ENCODE measurements around the gene LMAN1L.

LMAN1L gene

DNA sequence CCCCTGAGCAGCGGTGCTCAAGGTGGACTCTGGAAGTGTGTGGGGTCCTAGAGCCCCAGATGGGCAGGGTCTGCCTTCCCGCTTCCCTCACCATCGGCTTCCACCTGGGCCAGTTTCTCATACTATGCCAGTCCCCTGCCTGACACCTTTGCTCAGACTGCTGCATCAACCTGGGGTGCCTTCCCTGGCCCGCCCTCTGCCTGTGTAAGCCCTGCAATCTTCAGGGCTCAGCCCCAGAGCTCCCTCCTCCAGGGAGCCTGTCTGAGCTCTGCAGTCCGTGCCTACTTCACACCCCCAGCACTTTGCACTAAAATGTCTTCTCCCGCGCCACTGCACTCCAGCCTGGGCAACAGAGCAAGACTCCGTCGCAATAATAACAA is 17.7 kb upstream of the LMAN1L start:
- TF ChIP-seq GATA3 (IDR thresholded peaks at IDR 0.05; ENCODE audit: low read depth, low read length): no peak
- no peak for TF ChIP-seq GATA2 (IDR thresholded peaks at IDR 0.05; ENCODE audit: low read depth, low read length)

DNA sequence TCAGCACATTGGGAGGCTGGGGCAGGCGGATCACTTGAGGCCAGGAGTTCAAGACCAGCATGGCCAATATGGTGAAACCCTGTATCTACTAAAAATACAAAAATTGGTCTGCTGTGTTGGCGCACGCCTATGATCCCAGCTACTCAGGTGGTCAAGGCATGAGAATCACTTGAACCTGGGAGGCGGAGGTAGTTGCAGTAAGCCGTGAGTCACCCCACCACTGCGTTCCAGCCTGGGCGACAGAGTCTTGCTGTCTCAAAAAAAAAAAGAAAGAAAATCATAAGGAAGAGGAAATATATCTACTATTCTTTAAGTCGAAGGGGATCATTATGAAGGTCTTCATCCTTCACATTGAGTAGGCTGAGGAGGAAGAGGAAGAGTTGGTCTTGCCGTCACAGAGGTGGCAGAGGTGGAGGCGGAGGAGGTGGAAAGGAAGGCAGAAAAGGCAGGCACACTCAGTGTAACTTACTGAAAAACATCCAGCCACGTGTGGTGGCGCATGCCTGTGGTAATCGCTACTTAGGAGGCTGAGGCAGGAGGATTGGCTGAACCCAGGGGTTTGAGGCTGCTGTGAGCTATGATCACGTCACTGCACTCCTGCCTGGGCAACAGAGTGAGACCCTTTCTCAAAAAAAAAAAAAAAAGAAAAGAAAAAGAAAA is 16.5 kb upstream of the LMAN1L start:
- TF ChIP-seq GATA2 (IDR thresholded peaks at IDR 0.05; ENCODE audit: low read depth, low read length) (no peak), GATA3 (IDR thresholded peaks at IDR 0.05; ENCODE audit: low read depth, low read length) (no peak)

- TF ChIP-seq GATA2 (IDR thresholded peaks at IDR 0.05; ENCODE audit: low read depth, low read length): no peak
- TF ChIP-seq GATA3 (IDR thresholded peaks at IDR 0.05; ENCODE audit: low read depth, low read length): no peak
Measured at GRCh38 chr15:74798388-74799254, 14.0 kb upstream of the LMAN1L start.

DNA sequence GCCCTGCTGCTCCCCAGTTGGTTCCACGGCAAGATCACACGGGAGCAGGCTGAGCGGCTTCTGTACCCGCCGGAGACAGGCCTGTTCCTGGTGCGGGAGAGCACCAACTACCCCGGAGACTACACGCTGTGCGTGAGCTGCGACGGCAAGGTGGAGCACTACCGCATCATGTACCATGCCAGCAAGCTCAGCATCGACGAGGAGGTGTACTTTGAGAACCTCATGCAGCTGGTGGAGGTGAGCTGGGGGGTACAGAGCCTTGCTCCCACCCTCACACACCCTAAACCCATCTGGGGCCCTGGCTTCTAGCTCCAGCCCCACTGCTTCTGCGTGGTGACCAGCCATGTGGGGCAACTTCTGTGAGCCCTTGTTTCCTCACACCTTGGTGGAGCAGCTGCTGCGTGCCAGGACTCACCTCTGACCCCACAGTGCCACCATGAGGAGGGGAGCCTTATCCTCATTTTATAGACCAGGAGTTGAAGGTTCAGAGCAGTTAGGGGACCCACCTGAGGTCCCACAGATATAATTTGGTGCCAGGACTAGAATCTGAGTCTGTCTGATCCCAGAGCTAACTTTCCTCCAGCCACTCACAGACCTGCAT is 13.3 kb upstream of the LMAN1L start:
- TF ChIP-seq GATA2 (IDR thresholded peaks at IDR 0.05; ENCODE audit: low read depth, low read length) (no peak), GATA3 (IDR thresholded peaks at IDR 0.05; ENCODE audit: low read depth, low read length) (no peak)

GRCh38 chr15:74799856-74800558 is 12.6 kb upstream of the LMAN1L start:
- TF ChIP-seq GATA2 (IDR thresholded peaks at IDR 0.05; ENCODE audit: low read depth, low read length) (no peak), GATA3 (IDR thresholded peaks at IDR 0.05; ENCODE audit: low read depth, low read length) (no peak)

DNA sequence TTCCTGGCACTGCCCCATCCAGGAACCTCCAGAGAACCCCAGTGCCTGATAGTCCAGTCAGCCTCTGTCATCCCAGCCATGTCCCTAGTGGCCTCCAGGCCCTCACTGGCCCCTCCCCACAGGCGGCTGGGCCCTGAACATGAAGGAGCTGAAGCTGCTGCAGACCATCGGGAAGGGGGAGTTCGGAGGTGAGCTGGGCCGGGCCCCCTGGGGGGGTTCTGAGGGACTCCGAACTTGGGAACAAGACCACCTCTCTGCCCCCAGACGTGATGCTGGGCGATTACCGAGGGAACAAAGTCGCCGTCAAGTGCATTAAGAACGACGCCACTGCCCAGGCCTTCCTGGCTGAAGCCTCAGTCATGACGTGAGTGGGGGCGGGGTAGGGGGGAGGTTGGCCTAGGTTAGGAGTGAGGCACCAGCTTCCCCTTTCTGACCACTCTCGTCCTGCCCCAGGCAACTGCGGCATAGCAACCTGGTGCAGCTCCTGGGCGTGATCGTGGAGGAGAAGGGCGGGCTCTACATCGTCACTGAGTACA is 12.0 kb upstream of the LMAN1L start:
- no peak for TF ChIP-seq GATA2 (IDR thresholded peaks at IDR 0.05; ENCODE audit: low read depth, low read length)
- TF ChIP-seq GATA3 (IDR thresholded peaks at IDR 0.05; ENCODE audit: low read depth, low read length): no peak

DNA sequence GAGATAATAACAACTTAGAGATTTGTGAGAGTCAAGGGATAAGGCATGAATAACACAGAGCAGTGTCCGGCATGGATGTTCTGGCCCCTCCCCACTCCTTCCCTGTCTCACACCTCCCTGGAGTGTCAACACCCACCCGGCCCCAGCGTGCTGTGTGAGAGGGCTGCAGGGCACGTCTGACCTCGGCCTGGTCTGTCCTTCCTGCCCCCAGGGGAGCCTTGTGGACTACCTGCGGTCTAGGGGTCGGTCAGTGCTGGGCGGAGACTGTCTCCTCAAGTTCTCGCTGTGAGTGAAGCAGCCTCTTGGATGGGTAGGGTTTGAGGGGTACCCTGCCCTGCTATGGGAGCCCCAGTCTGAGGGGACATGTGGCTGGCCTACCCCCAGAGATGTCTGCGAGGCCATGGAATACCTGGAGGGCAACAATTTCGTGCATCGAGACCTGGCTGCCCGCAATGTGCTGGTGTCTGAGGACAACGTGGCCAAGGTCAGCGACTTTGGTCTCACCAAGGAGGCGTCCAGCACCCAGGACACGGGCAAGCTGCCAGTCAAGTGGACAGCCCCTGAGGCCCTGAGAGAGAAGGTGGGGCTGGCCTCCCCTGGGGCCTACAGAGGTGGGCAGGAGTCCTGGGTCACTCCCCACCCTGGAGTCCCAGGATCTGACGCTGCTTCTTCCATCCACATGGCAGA is 11.2 kb upstream of the LMAN1L start:
- no peak for TF ChIP-seq GATA2 (IDR thresholded peaks at IDR 0.05; ENCODE audit: low read depth, low read length)

GRCh38 chr15:74802290-74802689 is 10.3 kb upstream of the LMAN1L start:
- TF ChIP-seq GATA3 (IDR thresholded peaks at IDR 0.05; ENCODE audit: low read depth, low read length): no peak
- TF ChIP-seq GATA2 (IDR thresholded peaks at IDR 0.05; ENCODE audit: low read depth, low read length): no peak

- TF ChIP-seq GATA2 (IDR thresholded peaks at IDR 0.05; ENCODE audit: low read depth, low read length) (no peak), GATA3 (IDR thresholded peaks at IDR 0.05; ENCODE audit: low read depth, low read length) (no peak)
Measured at GRCh38 chr15:74802862-74803447, 9.7 kb upstream of the LMAN1L start.

- TF ChIP-seq GATA2 (IDR thresholded peaks at IDR 0.05; ENCODE audit: low read depth, low read length) (no peak), GATA3 (IDR thresholded peaks at IDR 0.05; ENCODE audit: low read depth, low read length) (no peak)
Measured at GRCh38 chr15:74804935-74805334, 7.7 kb upstream of the LMAN1L start.

DNA sequence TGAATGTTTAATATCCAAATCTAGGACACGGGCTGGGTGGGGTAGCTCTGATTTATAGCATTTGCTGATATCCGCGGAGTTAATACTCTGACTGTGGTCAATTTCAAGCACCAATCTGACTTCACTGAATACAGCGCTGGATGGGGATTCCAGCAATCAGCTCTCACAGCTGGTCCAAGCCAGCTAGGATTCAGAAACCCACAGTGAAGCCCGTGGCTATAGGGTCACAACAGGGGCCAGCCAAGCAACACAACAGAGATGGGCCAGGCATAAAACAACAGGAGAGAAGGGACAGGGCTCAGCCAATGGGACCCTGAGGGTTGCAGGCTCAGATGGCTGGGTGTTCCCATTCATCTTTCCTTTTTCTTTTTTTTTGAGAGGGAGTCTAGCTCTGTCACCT is 5.4 kb upstream of the LMAN1L start:
- no peak for TF ChIP-seq GATA3 (IDR thresholded peaks at IDR 0.05; ENCODE audit: low read depth, low read length)
- TF ChIP-seq GATA2 (IDR thresholded peaks at IDR 0.05; ENCODE audit: low read depth, low read length): no peak

DNA sequence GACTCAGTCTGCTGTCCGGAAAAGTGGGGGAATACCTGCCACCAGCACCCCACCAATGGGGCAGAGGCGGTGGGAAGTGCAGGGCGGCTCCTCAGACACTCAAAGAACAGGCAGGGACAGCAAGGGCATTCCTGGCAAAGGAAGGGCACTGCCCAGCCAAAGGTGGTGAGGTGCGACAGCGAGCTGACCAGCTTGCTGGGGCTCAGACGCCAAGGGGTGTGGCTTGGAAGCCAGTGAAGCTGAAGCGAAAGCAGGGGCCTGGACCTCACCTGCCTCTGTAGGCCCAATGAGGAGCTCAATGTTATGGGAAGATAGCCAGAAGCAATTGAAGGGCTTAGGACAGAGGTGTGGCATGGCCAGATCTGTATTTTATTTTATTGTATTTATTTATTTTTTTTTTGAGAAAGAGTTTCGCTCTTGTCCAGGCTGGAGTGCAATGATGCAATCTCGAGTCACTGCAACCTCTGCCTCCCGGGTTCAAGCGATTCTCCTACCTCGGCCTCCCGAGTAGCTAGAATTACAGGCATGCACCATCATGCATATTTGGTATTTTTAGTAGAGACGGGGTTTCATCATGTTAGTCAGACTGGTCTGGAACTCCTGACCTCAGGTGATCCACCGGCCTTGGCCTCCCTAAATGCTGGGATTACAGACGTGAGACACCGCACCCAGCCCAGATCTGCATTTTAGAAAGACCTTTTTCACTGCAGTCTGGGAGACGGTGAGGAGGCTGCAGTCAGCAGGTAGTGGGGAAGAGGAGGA is 4.4 kb upstream of the LMAN1L start:
- no peak for TF ChIP-seq GATA3 (IDR thresholded peaks at IDR 0.05; ENCODE audit: low read depth, low read length)
- TF ChIP-seq GATA2 (IDR thresholded peaks at IDR 0.05; ENCODE audit: low read depth, low read length): no peak

All from SH-SY5Y (cell line).